VCaP (cell line): ENCODE measurements around the gene MLST8.
"Not testable (repeated sequence)": the region's sequence is repeated elsewhere in the genome, so short reads cannot be mapped to it uniquely, and the experiment has no call there.

ENCODE experiments used
- H3K27ac ChIP-seq: fragments of 450-650 bp; 2 replicates; pipeline ENCODE4 v1.5.1; 2017
- TF ChIP-seq, protein P1 (sequence below): fragments of 450-650 bp; conservative IDR thresholded peaks from 2 replicates; pipeline ENCODE4 v1.5.1; 2017; ENCODE audit warnings: mild to moderate bottlenecking, moderate library complexity

MLST8 gene

GRCh38 chr16:2198283-2198682 is 7.0 kb upstream of the MLST8 start:
- TF ChIP-seq, protein P1, sequence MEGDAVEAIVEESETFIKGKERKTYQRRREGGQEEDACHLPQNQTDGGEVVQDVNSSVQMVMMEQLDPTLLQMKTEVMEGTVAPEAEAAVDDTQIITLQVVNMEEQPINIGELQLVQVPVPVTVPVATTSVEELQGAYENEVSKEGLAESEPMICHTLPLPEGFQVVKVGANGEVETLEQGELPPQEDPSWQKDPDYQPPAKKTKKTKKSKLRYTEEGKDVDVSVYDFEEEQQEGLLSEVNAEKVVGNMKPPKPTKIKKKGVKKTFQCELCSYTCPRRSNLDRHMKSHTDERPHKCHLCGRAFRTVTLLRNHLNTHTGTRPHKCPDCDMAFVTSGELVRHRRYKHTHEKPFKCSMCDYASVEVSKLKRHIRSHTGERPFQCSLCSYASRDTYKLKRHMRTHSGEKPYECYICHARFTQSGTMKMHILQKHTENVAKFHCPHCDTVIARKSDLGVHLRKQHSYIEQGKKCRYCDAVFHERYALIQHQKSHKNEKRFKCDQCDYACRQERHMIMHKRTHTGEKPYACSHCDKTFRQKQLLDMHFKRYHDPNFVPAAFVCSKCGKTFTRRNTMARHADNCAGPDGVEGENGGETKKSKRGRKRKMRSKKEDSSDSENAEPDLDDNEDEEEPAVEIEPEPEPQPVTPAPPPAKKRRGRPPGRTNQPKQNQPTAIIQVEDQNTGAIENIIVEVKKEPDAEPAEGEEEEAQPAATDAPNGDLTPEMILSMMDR: no peak
- H3K27ac ChIP-seq: no peak overlapping the region

GRCh38 chr16:2199095-2199494 is 6.2 kb upstream of the MLST8 start:
- H3K27ac ChIP-seq: no peak overlapping the region
- TF ChIP-seq, protein P1: no peak

DNA sequence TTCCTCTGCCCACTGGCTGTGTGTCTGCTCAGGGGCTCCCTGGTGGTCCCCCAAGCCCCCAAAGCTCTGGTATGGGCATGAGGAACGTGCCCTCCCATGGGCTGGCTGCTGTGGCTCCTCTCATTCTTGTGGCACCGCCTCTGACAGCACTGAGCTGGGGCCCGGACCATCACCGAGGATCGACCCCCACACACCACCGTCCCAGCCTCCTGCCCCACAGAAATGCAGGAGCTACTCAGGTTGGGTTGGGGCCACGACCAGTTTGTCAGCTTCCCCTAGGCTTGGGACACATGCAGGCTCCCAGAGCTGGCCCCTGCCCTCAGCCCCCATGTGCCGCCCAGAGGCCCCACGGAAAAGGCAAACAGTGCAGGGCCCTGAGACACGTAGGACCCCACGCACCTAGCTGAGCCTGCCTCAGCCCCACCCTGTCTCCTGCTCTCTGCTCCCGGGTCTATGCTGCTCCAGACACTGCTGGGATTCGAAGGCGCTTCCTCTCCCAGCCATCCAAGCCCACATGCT is 5.6 kb upstream of the MLST8 start:
- H3K27ac ChIP-seq: no peak overlapping the region
- TF ChIP-seq, protein P1: no peak

DNA sequence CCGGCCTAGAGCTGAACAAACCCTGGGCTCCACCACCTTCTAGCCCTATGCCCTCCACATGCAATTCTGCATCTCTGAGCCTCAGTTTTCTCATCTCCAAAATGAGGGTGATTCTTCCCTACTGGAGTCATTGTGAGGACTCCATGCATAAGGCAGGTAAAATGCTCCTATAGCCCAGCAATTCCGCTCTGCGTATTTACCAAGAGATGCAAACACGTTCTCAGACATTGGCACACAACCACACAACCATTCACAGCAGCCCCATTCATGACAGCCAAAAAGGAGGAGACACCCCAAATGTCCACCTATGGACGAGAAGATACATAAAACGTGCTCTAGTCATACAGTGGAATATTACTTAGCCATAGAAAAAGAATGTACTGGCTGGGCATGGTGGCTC is 4.9 kb upstream of the MLST8 start:
- TF ChIP-seq, protein P1: no peak
- H3K27ac ChIP-seq: no peak overlapping the region

DNA sequence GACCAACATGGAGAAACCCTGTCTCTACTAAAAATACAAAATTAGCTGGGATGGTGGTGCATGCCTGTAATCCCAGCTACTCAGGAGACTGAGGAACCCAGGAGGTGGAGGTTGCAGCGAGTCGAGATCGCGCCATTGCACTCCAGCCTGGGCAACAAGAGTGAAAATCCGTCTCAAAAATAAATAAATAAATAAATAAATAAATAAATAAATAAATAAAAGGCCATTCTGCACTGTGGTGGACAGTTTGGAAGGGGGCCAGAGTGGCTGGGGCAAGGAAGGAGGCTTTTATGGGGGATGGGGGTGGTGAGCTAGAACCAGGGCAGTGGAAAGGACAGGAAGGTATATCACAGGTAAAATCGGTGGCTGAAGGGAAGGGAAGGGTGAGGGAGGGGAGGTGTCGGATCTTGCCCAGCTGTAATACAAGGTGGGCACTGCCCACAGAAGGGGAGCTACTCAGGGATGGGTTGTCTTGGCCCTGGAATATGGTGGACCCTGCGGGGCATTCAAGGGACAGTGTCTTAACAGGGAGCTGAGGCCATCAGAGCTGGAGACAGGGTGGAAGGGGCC is 2.0 kb upstream of the MLST8 start:
- H3K27ac ChIP-seq: not testable (repeated sequence)

DNA sequence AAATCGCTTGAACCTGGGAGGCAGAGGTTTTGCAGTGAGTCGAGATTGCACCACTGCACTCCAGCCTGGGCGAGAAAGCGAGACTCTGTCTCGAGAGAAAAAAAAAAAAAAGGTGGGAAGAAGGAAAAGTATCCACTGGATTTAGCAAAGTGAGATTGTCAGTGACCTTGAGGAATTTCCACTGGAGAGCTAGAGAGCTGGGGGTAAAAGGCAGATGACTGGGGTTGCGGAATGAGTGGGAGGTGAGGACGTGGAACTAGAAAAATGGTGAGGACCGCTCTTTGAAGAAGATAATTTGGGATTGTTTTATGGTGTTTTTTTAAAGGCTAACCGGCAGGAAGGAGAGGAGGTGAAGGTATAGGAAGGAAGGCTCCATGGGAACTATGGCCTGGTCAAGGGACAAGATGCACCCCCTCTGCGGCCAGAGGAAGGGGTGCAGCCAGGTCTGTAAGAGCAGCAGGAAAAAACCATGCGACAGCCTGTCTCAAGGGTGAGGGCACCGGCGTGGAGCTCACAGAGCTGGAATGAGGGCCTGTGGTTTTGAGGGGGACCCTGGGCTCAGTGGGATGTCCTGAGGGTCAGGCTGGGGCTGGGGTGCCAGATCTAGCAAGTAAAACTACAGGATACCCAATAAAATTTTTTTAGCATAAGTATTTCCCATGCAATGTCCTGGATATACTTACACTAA is 694 bp upstream of the MLST8 start:
- TF ChIP-seq, protein P1: no peak
- peak overlapping the region; percentile 89 for H3K27ac ChIP-seq

GRCh38 chr16:2205967-2206313 is 686 bp downstream of the MLST8 start:
- H3K27ac ChIP-seq: peak overlapping the region; percentile 89
- TF ChIP-seq, protein P1: no peak

GRCh38 chr16:2206420-2206779 is 1.1 kb downstream of the MLST8 start:
- TF ChIP-seq, protein P1: no peak
- H3K27ac ChIP-seq: peak overlapping the region; percentile 89
